Gastrocnemius medialis (tissue), 4 donors: Measurements from ENCODE around the gene NOLC1.

Experiments used
- POLR2A ChIP-seq, 2 donors: fragments of 450-650 bp; IDR thresholded peaks; one replicate each; pipeline ENCODE4 v1.6.1; 2017; ENCODE audit warnings: antibody characterized with exemption in 2 of 2, mild to moderate bottlenecking in 2 of 2, moderate library complexity in 2 of 2
- TF ChIP-seq, protein P1 (sequence below), 5 experiments: fragments of 450-650 bp in 3 of 5; fragments of 200-600 bp in 2 of 5; sonication (generic) in 2 of 5; IDR thresholded peaks in 4 of 5; conservative IDR thresholded peaks in 1 of 5; 1 replicate in 4 of 5; 2 replicates in 1 of 5; pipeline ENCODE4 v1.5.1; 2016 to 2019; ENCODE audit warnings: antibody characterized with exemption in 5 of 5, mild to moderate bottlenecking in 3 of 5, moderate library complexity in 3 of 5

DNA sequence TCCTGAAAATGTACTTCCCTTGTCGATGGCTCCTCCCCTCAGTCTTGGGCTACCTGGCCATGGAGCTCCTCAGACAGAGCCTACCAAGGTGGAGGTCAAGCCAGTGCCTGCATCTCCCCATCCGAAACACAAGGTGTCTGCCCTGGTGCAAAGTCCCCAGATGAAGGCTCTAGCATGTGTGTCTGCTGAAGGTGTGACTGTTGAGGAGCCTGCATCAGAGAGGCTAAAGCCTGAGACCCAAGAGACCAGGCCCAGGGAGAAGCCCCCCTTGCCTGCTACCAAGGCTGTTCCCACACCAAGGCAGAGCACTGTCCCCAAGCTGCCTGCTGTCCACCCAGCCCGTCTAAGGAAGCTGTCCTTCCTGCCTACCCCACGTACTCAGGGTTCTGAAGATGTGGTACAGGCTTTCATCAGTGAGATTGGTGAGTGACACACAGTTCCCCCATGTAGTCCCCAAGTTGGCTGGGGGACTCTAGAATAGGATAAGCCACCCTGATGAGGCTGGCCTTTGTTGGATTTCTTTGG, 10.5 kb upstream of the NOLC1 start:
- TF ChIP-seq, protein P1, sequence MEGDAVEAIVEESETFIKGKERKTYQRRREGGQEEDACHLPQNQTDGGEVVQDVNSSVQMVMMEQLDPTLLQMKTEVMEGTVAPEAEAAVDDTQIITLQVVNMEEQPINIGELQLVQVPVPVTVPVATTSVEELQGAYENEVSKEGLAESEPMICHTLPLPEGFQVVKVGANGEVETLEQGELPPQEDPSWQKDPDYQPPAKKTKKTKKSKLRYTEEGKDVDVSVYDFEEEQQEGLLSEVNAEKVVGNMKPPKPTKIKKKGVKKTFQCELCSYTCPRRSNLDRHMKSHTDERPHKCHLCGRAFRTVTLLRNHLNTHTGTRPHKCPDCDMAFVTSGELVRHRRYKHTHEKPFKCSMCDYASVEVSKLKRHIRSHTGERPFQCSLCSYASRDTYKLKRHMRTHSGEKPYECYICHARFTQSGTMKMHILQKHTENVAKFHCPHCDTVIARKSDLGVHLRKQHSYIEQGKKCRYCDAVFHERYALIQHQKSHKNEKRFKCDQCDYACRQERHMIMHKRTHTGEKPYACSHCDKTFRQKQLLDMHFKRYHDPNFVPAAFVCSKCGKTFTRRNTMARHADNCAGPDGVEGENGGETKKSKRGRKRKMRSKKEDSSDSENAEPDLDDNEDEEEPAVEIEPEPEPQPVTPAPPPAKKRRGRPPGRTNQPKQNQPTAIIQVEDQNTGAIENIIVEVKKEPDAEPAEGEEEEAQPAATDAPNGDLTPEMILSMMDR (IDR thresholded peaks at IDR 0.05 in 4 of 5, conservative IDR thresholded peaks at IDR 0.05 in 1 of 5): no peak
- TF ChIP-seq POLR2A (IDR thresholded peaks at IDR 0.05): no peak
